ENCODE measurements around the gene APPL1.

DNA sequence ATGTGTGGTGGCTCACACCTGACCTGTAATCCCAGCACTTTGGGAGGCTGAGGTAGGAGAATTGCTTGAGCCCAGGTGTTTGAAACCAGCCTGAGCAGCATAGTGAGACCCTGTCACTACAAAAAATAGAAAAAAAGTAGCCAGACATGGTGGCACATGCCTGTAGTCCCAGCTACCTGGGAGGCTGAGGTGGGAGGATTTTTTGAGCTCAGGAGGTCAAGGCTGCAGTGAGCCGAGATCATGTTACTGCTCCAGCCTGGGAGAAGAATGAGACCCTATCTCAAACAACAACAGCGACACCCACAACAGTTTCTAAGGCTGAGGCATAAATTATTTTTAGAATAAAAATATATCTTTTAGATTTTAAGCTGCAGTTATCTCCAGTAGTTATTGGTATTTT is 6.3 kb downstream of the APPL1 start:
- TF ChIP-seq, protein P1, sequence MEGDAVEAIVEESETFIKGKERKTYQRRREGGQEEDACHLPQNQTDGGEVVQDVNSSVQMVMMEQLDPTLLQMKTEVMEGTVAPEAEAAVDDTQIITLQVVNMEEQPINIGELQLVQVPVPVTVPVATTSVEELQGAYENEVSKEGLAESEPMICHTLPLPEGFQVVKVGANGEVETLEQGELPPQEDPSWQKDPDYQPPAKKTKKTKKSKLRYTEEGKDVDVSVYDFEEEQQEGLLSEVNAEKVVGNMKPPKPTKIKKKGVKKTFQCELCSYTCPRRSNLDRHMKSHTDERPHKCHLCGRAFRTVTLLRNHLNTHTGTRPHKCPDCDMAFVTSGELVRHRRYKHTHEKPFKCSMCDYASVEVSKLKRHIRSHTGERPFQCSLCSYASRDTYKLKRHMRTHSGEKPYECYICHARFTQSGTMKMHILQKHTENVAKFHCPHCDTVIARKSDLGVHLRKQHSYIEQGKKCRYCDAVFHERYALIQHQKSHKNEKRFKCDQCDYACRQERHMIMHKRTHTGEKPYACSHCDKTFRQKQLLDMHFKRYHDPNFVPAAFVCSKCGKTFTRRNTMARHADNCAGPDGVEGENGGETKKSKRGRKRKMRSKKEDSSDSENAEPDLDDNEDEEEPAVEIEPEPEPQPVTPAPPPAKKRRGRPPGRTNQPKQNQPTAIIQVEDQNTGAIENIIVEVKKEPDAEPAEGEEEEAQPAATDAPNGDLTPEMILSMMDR (tag by site-specific recombination; IDR thresholded peaks at IDR 0.05), result no peak
- no peak for TF ChIP-seq ATF2 (tag by site-specific recombination; IDR thresholded peaks at IDR 0.05; ENCODE audit: low read depth)
